ENCODE data around the gene ZSCAN26. TPM values are rescaled to one million over a fixed set of nuclear protein-coding genes. Genes with fewer than 3 reads are reported as not detected.

The ZSCAN26 gene
- total RNA-seq, 1 donor from 2014 or later, result 26.9 TPM

DNA sequence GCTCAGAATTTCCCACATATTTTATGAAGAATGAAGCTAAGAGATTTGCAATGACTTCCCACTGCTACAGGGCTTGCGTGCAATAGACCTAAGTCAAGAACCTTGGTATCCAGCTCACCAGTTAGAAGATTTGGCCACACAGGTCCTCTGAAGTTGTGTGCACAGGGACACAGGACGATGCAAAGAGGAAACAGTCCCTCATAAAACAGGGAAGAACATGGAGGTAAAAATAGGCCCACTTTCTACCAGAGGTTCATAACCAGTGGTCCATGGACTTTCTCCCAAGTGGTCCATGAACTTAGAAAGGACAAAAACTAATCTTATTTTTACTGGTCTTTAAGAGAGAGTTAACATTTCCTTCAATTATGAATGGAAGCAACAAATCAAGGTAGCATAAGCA lies 16.2 kb upstream of the ZSCAN26 start:
- TF ChIP-seq, protein P1, sequence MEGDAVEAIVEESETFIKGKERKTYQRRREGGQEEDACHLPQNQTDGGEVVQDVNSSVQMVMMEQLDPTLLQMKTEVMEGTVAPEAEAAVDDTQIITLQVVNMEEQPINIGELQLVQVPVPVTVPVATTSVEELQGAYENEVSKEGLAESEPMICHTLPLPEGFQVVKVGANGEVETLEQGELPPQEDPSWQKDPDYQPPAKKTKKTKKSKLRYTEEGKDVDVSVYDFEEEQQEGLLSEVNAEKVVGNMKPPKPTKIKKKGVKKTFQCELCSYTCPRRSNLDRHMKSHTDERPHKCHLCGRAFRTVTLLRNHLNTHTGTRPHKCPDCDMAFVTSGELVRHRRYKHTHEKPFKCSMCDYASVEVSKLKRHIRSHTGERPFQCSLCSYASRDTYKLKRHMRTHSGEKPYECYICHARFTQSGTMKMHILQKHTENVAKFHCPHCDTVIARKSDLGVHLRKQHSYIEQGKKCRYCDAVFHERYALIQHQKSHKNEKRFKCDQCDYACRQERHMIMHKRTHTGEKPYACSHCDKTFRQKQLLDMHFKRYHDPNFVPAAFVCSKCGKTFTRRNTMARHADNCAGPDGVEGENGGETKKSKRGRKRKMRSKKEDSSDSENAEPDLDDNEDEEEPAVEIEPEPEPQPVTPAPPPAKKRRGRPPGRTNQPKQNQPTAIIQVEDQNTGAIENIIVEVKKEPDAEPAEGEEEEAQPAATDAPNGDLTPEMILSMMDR (IDR thresholded peaks at IDR 0.05; ENCODE audit: unreplicated experiment), result no peak
- H3K27me3 Mint-ChIP-seq (ENCODE audit: low read depth), result no peaks in the 10 kb centered on the region
- H3K36me3 Mint-ChIP-seq, result peaks cover 19% of the 10 kb centered on the region
- H3K4me1 Mint-ChIP-seq, result peaks cover 19% of the 10 kb centered on the region
- no peak for DNase-seq (ENCODE audit: low spot score in 2 of 2, unreplicated experiment in 2 of 2)
- H3K27ac Mint-ChIP-seq, result no peak overlapping the region
- H3K9me3 Mint-ChIP-seq, result no peaks in the 10 kb centered on the region
- peak overlapping the region; percentile 64 for H3K4me3 Mint-ChIP-seq

DNA sequence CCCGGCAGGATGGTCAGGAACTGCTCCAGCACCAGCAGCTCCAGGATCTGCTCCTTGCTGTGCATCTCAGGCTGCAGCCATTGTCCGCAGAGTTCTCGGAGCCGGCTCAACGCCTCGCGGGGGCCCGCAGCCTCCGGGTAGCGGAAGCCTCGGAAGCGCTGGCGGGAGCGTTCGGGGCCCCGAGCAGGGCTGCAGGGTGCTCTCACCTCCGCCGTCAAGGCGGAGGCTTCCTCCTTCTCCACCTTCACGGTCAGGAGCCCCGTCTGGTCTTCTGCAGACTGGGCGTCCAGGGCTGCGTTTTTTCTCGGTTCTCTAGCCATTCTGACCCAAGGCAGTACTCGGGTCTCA lies 15.3 kb upstream of the ZSCAN26 start:
- Mint-ChIP-seq H3K4me1 (peaks cover 19% of the 10 kb centered on the region), H3K27ac (peak overlapping the region; percentile 85), H3K9me3 (no peaks in the 10 kb centered on the region), H3K4me3 (peak overlapping the region; percentile 98), H3K27me3 (ENCODE audit: low read depth) (no peaks in the 10 kb centered on the region), H3K36me3 (peaks cover 14% of the 10 kb centered on the region)
- TF ChIP-seq, protein P1 (IDR thresholded peaks at IDR 0.05; ENCODE audit: unreplicated experiment), result no peak
- DNase-seq (ENCODE audit: low spot score in 2 of 2, unreplicated experiment in 2 of 2), result no peak

DNA sequence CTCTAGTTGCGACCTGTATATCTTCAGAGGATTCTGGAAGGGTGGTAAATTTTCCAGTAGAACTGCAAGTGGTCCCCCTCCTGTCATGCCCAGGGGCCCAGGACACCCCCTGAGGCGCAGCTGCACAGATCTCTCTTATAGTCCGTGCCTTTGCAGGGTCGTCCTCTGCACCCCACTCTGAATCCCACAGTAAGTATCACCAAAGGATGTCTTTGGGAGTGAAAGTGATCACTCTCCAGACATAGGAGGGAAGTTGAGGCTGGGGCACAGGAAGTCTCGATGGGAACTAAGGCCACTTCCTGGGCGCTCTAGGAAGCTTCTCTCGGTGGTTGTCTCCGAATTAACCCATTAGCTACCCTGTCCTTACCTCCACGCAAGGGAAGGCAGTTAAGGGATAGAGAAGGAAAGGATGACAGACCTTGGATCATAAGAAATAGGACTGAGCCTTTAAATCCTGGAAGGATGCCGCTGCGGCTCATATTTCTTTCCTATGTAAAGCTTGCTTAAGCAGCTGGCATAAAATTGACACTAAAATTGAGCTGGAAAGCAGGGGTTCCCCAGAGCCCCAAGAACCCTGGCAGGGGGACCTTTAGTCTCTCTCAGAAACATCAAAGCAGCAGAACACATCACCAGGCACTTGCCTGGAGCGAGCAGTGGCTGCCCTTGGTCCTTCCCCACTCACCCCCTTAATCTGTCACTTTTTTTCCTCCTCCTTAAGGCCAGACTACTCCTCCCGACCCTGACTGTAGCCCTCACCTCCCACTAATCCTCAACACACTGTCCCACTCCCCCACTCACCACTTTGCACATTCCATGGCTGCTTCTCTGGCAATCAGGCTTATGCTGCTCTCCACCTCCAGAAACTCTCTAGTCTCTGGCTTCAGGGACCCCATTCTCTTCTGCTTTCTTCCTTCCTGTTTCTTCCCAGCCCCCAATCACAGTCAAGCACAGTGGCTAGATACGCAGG lies 14.7 kb upstream of the ZSCAN26 start, which contains the start of gene ZKSCAN4:
Gene ZKSCAN4, minus strand, starts transcription at position 261 of the 967 bp plus-strand sequence. CDS start 289 bp downstream, outside the sequence.
- Mint-ChIP-seq H3K27me3 (ENCODE audit: low read depth) (no peaks in the 10 kb centered on the region), H3K27ac (peak within 1 kb of the TSS; percentile 85), H3K4me1 (peaks cover 19% of the 10 kb centered on the region), H3K36me3 (peaks cover 10% of the 10 kb centered on the region), H3K9me3 (no peaks in the 10 kb centered on the region), H3K4me3 (peak within 1 kb of the TSS; percentile 98)
- TF ChIP-seq, protein P1 (IDR thresholded peaks at IDR 0.05; ENCODE audit: unreplicated experiment), result no peak
- peak; percentile 38 to 72 for DNase-seq (ENCODE audit: low spot score in 2 of 2, unreplicated experiment in 2 of 2)

DNA sequence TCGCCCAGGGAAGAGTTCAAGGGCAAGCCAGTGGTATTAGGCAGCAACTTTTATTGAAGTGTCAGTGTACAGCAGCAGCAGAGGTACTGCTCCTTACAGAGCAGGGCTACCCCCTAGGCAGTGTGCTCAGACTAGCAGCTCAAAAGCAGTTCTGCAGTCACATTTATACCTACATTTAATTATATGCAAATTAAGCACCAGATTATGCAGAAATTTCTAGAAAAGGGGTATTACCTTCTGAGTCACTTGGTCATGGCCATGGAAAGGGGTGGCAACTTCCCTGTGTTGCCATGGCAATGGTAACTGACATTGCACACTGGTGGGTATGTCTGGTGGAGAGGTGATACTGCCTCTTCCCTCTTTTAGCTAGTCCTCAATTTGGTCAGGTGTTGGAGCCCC lies 12.8 kb upstream of the ZSCAN26 start:
- H3K4me3 Mint-ChIP-seq, result no peak overlapping the region
- H3K4me1 Mint-ChIP-seq, result peaks cover 19% of the 10 kb centered on the region
- H3K27ac Mint-ChIP-seq, result no peak overlapping the region
- H3K9me3 Mint-ChIP-seq, result no peaks in the 10 kb centered on the region
- H3K27me3 Mint-ChIP-seq (ENCODE audit: low read depth), result peaks cover 4% of the 10 kb centered on the region
- DNase-seq (ENCODE audit: low spot score in 2 of 2, unreplicated experiment in 2 of 2), result no peak
- TF ChIP-seq, protein P1 (IDR thresholded peaks at IDR 0.05; ENCODE audit: unreplicated experiment), result no peak
- H3K36me3 Mint-ChIP-seq, result peaks cover 2% of the 10 kb centered on the region

DNA sequence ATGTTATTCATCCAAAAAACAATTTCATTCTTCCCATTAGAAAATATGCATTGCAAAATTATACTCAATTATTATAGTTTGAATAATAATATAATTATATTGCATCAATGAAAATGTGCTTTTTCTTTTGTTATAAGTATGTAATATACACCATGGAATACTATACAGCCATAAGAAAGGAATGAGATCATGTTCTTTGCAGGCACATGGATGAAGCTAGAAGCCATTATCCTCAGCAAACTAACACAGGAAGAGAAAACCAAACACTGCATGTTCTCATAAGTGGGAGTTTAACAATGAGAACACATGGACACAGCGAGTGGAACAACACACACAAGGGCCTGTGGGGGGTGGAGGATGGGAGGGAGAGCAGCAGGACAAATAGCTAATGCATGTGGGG lies 9.9 kb upstream of the ZSCAN26 start:
- Mint-ChIP-seq H3K36me3 (no peaks in the 10 kb centered on the region), H3K27ac (no peak overlapping the region), H3K4me1 (peaks cover 7% of the 10 kb centered on the region), H3K4me3 (no peak overlapping the region), H3K27me3 (ENCODE audit: low read depth) (peaks cover 24% of the 10 kb centered on the region), H3K9me3 (no peaks in the 10 kb centered on the region)
- TF ChIP-seq, protein P1 (IDR thresholded peaks at IDR 0.05; ENCODE audit: unreplicated experiment), result no peak
- no peak for DNase-seq (ENCODE audit: low spot score in 2 of 2, unreplicated experiment in 2 of 2)
